Measurements from ENCODE around the gene DPP10. TPM values are rescaled to one million over a fixed set of nuclear protein-coding genes. Genes with fewer than 3 reads are reported as not detected.
A peak's percentile ranks its signal among the peaks of the same experiment; 100 is the strongest.

Gene DPP10
- total RNA-seq, 4 donors from 2014 or later, result 3.3 to 6.6 (median 4.7) TPM

DNA sequence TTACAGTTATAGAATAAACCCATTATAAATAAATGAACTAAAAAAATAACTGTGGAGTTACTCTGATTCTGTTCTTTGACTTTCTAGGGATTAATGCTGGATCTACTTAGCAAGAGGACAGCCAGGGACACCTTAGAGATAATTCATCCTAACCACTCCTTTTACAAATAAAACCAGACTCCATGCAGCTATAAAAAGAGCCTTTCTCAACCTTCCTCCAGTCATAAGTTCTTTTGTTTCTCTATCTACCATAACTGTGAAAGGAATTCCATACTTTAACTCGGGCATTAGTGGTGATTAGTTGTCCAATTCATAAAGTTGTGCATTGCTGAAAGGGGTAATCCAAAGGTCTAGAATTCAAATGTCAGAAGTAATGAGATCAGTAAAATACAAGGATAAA lies 682.4 kb downstream of the DPP10 start:
- Histone ChIP-seq H3K4me1 (no peaks in the 10 kb centered on the region), H3K36me3 (no peaks in the 10 kb centered on the region), H3K9me3 (no peaks in the 10 kb centered on the region), H3K27me3 (no peaks in the 10 kb centered on the region), H3K4me3 (no peak overlapping the region), H3K27ac (replicated peaks in 1 of 4) (no peak overlapping the region)
- DNase-seq (ENCODE audit: extremely low spot score), result no peak
- intact Hi-C loops (cut with DNase I), result no loop called here
- no peak for TF ChIP-seq POLR2A (IDR thresholded peaks at IDR 0.05; ENCODE audit: low read depth)
- no peak for TF ChIP-seq EP300 (IDR thresholded peaks at IDR 0.05)
- TF ChIP-seq POLR2AphosphoS5 (IDR thresholded peaks at IDR 0.05), result no peak
- no peak for TF ChIP-seq CTCF (IDR thresholded peaks at IDR 0.05)
- WGBS, result 50% methylated on average over 1 of the region's 1 CpG

- DNase-seq (ENCODE audit: extremely low spot score), result no peak
- no peaks in the 10 kb centered on the region for H3K9me3 ChIP-seq
- no peaks in the 10 kb centered on the region for H3K4me1 ChIP-seq
- H3K27me3 ChIP-seq, result no peaks in the 10 kb centered on the region
- intact Hi-C loops (cut with DNase I), result no loop called here
- TF ChIP-seq EP300 (IDR thresholded peaks at IDR 0.05) (no peak), POLR2AphosphoS5 (IDR thresholded peaks at IDR 0.05) (no peak), POLR2A (IDR thresholded peaks at IDR 0.05; ENCODE audit: low read depth) (no peak), CTCF (IDR thresholded peaks at IDR 0.05) (no peak)
- H3K27ac ChIP-seq (replicated peaks in 1 of 4), result no peak overlapping the region
- H3K4me3 ChIP-seq, result no peak overlapping the region
- 74% methylated on average over 3 of the region's 3 CpGs for WGBS
- no peaks in the 10 kb centered on the region for H3K36me3 ChIP-seq
These were observed 687.1 kb downstream of the DPP10 start for GRCh38 chr2:115129536-115129935.

GRCh38 chr2:115160531-115161080 lies 718.2 kb downstream of the DPP10 start:
- peaks cover 0 to 14% (median 13%) of the 10 kb centered on the region in 4 donors for H3K4me1 ChIP-seq
- H3K36me3 ChIP-seq, result no peaks in the 10 kb centered on the region
- 48% methylated on average over 12 of the region's 12 CpGs for WGBS
- H3K27ac ChIP-seq (replicated peaks in 1 of 4), result no peak overlapping the region
- H3K4me3 ChIP-seq, result peak overlapping the region; percentile 37 to 48 (median 42)
- peaks cover 0 to 40% (median 19%) of the 10 kb centered on the region in 4 donors for H3K27me3 ChIP-seq
- no peak for DNase-seq (ENCODE audit: extremely low spot score)
- H3K9me3 ChIP-seq, result no peaks in the 10 kb centered on the region
- TF ChIP-seq EP300 (IDR thresholded peaks at IDR 0.05), result no peak
- TF ChIP-seq CTCF (IDR thresholded peaks at IDR 0.05), result no peak
- TF ChIP-seq POLR2A (IDR thresholded peaks at IDR 0.05; ENCODE audit: low read depth), result no peak
- no peak for TF ChIP-seq POLR2AphosphoS5 (IDR thresholded peaks at IDR 0.05)
- intact Hi-C loops (cut with DNase I), result no loop called here

- intact Hi-C loops (cut with DNase I), result no loop called here
- no peaks in the 10 kb centered on the region for H3K9me3 ChIP-seq
- peaks cover 0 to 40% (median 19%) of the 10 kb centered on the region in 4 donors for H3K27me3 ChIP-seq
- peaks cover 0 to 14% (median 13%) of the 10 kb centered on the region in 4 donors for H3K4me1 ChIP-seq
- H3K36me3 ChIP-seq, result no peaks in the 10 kb centered on the region
- 0% methylated on average over 18 of the region's 86 CpGs for WGBS
- no peak for TF ChIP-seq EP300 (IDR thresholded peaks at IDR 0.05)
- TF ChIP-seq POLR2AphosphoS5 (IDR thresholded peaks at IDR 0.05), result no peak
- no peak for TF ChIP-seq CTCF (IDR thresholded peaks at IDR 0.05)
- no peak for TF ChIP-seq POLR2A (IDR thresholded peaks at IDR 0.05; ENCODE audit: low read depth)
- peak overlapping the region; percentile 37 to 48 (median 42) for H3K4me3 ChIP-seq
- H3K27ac ChIP-seq (replicated peaks in 1 of 4), result no peak overlapping the region
- DNase-seq (ENCODE audit: extremely low spot score), result no peak
These were observed 718.8 kb downstream of the DPP10 start for GRCh38 chr2:115161081-115161770.

Data from esophagus muscularis mucosa (tissue), 4 donors.